HG03354 (cell line): ENCODE measurements around the gene ST6GALNAC6.
A peak's percentile ranks its signal among the peaks of the same experiment; 100 is the strongest.

Experiments used
- ATAC-seq: cut with Tn5 transposase; IDR thresholded peaks from one replicate; pipeline ENCODE4 v1.9.1; 2021; ENCODE audit warnings: mild to moderate bottlenecking; ENCODE audit not compliant: unreplicated experiment, poor library complexity, severe bottlenecking

Gene ST6GALNAC6

DNA sequence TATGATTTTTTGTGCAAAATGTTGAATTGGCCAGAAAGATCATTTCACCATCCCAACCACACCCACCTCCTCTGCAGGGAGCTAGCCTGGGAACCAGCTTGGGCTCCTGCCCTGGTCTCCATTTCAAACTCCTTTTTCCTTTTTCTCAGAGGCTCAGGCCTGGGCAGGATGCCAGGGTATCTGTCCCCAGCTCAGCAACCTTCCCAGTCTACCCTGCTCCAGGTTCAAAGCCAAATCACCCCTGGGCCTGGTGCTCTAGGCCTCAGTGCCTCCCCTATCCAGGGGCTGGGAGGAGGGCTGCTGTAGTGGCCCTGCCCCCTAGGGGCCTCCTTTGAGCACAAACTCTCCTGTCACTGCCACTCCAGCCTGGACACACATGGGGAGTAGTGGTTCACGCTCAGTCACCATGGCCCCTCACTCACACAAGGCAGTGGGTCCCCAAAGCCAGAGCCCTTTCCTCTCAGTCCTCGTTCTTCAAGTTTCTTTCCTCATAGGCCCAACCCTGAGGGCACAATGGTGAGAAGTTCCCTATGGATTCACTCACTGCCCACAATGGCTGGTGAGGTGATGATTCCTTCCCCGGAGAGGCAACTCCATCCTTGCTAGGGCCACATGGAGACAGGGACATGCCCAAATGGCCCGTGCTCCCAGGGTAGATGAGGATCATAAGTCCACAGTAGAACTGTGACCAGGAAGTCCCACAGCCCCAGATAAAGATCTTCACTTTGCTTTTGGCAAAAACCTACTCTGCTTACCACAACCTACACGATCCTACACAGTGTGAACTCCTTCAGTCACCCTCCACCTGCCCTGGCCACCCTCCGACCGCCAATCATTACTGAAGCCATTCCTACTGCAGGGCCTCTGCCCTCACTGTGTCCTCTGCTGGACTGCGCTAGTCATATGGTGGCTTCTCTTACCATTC is 19.0 kb upstream of the ST6GALNAC6 start:
- ATAC-seq: no peak

DNA sequence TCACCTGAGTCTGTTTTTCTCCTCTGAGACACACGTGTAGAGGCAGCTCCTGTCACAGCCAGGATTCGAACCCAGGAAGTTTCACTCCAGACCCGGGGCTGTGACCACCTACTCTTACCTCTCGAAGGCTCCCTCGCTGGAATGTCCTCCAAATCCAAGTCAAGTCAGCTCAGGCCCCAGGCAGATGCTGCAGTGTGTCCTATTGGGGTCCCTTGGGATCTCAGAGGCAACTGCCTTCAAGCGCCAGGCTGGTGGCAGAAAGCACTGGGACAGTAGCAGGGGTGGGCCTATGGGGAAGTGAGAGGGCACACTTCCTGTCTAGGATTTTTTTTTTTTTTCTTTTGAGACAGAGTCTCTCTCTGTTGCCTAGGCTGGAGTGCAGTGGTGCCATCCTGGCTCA is 18.2 kb upstream of the ST6GALNAC6 start:
- peak; percentile 28 for ATAC-seq

DNA sequence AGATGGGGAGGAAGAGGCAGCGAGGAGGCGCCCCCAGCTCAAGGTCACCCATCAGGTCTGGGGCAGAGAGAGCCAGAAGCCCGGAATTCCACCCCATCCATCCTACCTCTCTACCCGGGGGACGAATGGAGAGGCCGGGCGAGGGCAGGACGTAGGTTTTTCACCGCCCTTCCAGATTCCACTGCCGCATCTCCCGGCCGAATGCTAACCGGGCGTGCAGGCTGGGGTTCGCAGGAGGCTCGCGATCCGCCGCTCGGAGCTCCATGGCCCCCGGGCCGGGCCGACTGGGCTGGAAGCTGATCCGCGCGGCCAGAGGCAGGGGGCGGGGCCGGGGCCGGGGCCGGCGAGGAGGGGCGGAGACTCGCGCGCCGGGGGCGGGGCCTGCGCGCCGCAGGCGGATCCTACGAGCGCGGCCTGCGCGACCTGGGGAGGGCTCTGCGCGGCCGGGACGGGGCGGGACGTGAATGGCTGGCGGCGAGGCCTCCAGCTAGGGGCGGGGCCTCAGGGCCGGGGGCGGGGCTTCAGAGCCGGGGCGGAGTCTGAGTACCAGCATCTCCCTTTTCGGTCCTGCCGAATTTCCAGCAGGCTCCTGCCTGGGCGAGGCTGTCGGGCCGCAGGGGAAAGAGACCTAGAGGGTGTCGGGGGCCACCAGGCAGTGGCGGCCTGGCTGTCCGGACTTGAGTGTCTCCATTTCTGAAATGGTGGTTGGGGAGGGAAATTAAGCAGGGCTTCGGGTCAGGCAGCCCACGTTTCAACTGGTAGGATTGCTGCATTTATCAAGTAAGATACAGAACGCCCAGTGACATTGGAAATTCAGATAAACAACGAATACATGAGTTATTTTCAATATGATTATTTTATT is 17.5 kb upstream of the ST6GALNAC6 start, which contains the start of gene ST6GALNAC4:
ST6GALNAC4 (minus strand) TSS at position 322 of the 862 bp plus-strand sequence. CDS start 622 bp downstream, outside the sequence.
- peak; percentile 74 for ATAC-seq

DNA sequence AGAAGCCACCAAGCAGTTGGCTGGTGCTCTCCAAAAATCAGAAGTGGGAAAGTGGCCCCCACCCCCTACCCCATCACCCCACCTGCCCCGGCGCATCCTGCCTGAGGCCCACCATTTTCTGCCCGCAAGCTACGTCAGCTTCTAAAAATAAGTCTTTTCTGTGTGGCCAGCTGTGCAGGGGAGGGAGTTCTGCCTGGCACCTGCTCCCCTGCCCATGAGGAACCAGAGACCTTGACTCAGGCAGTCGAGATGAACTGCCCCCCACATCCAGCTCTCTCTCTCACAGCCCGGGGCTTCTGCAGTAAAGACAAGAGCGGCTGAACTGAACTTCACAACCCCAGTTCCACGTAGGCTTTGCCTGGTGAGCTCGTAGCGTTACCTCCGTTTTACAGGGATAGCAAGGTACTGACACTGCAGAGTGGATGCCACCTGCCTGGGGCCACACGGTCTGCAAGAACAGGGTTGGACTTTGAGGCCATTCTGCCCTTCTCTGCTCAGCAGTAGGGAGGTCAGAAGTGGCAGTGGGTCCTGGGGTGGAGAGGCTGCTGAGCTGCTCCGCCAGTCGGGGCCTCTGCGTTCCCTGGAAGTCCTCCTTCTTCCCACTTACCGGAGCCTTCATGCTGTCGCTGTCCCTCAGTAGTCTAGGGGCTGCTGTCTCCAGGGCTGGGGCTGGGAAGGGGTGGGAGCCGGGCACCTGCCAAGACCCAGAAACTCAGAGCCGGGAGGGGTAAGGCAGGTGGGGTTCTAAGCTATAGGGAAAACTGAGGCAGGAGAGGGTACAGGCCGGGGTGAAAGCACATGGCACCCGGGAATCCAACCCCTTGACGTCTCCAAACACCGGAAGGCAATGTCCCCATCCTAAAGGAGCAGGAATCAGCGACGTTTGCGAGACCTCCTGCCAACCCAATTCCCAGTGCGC is 16.7 kb upstream of the ST6GALNAC6 start:
- ATAC-seq: no peak

DNA sequence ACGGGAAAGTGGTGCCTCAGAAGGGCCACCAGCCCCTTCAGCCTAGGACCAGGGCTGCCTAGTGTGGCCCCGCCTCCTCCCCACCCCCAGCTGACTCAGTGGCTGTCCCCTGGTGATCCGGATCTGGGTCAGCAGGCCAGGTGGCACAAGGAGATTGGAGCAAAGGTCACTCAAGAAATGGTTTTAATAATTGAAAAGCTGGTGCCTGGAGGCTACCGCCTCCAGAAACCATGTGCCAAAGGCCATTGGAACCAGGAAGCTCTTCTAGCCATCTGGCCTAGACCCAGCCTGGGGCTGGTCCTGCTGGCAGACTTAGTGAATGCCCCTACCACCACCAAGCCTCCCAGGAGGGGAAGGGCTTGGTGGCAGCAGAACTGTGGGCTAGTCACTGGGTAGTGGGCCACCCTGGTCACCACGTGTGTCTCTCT is 15.9 kb upstream of the ST6GALNAC6 start:
- ATAC-seq: no peak

DNA sequence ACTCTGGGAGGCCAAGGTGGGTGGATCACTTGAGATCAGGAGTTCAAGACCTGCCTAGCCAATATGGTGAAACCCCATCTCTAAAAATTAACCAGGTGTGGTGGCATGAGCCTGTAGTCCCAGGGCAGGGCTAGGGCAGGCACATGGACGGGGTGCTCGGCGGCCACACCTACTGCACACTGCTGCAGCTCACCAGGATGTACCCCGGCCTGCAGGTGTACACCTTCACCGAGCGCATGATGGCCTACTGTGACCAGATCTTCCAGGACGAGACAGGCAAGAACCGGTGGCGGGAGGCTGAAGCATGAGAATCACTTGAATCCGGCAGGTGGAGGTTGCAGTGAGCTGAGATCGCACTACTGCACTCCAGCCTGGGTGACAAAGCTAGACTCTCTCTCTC is 14.3 kb upstream of the ST6GALNAC6 start:
- no peak for ATAC-seq

DNA sequence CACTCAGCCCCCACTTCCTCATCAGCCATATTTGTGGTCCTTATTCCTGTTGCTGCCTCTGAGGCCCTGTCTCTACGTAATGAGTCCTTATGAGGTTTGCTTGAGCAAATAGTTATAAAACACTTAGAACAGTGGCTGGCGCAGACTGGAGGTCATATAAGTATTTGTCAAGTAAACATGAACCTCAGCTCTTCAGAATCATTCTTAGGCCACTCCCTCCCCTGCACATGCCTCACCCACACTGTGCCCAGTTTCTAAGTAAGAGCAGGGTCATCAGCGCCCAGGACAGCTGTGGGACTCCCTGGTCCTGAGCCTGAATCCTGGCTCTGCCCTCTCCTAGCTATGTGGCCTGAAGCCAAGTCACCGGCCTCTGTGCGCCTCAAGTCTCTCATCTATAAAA is 13.5 kb upstream of the ST6GALNAC6 start:
- ATAC-seq: no peak

DNA sequence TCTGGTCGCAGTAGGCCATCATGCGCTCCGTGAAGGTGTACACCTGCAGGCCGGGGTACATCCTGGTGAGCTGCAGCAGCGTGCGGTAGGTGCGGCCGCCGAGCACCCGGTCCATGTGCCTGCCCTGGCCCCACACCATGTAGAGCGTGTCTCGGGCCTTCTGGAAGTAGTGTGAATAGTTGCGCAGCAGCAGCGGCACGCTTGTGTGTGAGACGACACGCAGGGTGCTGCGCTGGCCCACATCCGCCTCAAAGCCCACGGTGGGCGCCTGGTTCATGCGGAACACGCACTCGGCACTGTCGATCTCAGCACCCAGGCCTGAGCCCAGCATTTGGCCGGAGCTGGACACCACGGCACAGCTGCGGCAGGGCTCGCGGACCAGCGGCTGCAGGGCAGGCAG is 12.9 kb upstream of the ST6GALNAC6 start:
- ATAC-seq: no peak

DNA sequence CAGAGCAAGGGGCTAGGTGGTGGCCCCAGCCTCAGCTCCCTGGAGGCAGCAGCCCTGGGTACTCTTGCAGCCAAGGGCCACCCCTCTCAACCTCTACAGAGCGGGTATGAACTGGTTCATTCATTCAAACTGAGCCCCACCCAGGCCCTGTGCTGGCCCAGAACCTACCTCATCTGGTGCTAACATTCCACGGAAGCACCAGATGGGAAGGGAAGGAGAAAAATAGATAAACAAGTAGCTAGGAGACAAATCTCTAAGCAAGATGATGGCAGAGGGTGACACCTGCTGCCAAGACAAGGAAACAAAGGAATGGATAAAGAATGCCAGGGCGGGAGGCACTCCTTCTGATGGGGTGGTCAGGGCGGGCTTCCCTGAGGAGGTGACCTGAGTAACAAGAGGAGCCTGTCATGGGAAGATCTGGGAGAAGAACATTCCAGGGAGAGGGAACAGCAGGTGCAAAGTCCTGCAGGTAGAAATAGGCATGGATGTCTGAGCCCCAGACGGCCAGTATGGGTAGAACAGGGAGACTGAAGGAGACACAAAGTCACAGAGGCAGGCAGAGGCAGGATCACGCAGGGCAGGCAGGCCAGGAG is 11.3 kb upstream of the ST6GALNAC6 start:
- no peak for ATAC-seq

DNA sequence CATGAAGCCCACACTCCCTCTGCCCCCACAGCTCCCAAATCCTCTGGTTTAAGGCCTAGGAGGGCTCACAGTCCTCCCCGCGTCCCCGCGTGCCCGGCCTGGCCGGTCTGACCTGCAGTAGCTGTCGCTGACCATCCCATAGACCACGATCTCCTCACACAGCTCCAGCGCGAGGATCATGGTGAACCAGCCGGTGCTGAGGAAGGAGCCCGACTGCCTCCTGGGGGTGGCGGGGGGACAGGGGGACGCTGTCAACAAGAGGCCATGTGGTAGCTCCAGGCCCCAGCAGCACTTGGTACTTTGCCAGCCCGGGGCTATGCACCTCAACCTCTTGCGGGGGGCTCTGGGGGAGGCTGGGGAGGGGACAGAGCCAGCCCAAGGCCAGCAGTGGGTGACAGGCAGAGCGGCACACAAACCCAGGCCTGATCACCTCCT is 10.5 kb upstream of the ST6GALNAC6 start:
- no peak for ATAC-seq

DNA sequence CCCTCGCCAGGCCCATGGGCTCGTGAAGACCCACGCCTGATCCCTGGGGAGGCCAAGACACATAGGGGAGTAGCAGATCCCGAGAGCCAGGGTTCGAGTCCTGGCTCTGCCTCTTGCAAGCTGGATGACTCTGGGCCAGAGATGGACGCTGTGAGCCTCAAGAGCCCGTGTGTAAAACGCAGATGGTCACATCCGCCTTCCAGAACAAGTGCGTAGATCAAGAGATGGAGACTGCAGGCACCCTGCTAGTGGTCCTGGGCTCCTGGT is 9.2 kb upstream of the ST6GALNAC6 start:
- ATAC-seq: no peak

DNA sequence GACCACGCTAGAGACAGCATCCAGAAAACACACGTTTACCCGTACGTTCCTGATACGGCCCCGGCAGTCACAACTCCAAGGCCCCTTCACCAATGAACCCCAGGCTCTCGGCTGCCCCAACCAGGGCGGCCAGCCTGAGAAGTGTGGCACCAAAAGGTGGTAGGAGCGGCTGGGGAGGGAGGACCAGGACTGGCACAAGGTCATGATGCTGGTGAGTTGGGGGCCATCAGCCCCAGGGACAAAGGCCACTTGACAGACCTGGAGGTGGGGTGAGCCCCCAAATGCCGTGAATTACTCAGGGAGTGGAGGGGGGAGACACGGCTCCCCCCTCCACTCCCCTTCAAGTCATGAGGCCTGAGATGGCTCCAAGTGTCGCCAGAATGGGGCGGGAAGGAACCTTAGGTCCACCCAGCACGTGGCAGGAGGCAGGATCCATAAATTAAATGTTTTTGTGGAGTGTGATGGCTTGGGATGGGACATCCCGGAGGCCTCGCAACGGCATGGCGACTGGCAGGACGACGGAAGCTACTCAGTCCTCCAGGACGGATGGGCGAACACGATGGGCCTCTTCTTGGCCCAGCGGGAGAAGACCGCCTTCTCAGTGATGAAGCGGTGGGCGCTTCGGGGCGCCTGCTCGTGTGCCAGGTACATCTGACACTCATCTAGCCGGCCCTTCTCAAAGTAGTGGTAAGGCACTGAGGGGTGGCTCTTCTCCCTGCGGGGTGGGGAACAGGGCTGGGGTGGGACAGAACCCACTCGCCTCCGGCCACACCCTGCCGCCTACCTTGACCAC is 8.7 kb upstream of the ST6GALNAC6 start:
- ATAC-seq: no peak

DNA sequence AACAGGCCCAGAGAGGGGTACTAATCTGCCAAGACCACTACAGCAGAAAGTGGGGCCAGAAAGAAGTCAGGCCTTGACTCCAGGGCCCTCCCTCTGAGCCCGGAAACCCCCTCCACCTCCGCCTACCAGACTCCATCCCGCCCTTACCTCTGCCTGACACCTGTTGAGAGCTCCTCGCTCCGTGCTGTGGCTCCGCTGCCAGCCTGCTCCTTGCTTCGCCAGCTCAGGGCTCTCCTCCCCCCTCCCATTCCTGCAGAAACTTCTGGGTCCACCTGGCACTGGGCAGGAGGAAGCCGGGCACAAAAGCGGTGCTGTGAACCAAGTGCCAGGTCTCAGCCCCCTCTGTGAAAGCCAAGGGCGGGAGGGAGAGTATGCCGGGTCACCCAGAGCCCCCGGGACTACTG is 6.4 kb upstream of the ST6GALNAC6 start:
- ATAC-seq: no peak

DNA sequence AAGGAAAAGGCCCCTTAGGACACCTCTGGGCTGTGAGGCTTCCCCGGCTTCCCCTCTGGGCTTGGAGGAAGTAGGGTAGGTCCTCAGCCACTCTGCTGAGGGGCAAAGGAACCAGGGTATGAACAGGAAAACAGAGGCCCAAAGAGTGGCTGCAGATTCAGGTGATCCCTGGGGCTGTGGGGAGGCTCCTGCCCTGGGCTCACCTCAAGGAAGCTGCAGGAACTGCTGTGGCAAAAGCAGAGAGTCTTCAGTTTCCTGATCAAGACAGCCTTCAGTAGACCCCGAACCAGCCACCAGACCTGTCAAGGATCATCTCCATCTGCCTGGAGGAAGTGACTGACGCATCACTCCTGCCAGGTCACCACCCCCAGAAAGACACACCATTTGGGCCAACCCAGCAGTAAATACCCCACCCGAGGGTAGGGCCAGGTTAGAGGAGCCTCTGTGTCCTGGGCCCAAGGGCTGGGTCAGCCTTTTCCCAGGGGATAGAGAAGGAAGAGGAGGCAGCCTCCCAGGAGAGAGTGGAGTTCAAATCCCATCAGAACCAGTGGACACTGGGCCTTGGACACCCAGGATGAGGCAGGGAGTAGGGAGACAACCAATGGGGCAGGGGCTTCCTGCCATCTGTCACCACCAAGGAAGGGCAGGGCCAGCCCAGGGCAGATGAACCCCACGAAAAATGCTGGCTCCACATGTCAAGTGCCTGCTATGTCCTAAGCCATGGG is 5.8 kb upstream of the ST6GALNAC6 start:
- no peak for ATAC-seq

DNA sequence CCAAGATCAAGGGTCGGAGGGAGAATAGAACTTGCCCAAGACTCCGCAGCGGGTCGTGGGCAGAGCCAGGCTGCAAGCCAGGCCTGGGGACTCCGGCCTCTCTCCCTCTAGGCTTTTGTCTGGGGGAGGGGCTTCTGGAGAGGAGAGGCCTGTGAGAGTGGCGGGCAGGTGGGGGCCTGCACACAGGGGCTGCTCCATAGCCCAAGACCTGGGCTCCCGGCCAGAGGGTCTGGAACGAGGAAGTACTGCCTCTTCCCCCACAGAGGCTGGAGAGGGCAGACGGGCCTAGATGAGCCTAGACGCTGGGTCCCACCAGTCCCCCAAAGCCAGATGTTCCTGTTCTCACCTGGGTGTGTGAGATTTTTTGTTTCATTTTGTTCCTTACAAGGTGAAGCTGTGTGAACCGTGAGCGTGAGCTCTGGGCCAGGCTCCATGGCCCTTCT is 5.2 kb upstream of the ST6GALNAC6 start:
- ATAC-seq: no peak

DNA sequence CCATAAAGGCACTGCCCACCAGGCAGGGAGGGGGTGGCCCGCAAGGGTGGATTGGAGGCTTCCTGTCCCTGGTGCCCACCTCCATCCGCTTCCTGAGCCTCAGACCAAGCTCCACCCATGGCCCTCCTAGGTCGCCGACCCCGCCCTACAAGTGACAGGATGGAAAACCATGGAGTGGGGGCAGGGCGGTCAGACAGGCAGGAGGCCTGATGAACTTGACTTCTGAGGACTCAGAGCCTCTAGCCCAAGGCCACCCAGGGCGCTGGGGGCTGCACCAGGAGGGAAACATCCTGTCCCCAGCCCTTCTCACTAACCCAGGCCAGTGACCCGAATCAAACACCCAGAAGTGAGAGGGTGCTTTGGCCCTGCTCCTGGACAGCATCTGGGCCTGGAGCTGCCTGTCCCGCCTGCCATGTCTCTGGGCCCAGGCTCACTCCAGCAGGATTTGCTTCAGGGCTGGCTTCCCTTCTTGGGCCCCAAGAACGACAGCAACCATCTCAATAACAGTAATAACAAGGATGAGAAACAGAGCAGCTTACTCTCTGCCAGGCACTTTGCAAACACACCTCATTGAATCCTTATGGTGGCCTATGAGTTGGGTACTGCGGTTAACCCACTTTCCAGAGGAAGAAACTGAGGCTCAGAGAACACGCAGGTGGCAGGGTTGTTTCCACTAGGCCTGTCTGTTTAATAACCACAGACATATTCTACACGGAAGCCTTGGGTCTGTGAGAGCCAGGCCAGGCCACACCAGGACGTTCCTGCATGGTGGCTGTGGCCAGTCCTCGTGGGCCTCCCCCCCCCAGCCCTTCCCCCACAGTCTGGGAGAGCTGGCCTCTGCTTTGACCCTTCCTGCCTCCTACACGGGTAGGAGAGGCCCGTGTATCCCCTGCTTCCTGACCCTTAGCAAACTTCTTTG is 4.4 kb upstream of the ST6GALNAC6 start:
- no peak for ATAC-seq
